Aorta (tissue), 5 donors: Measurements from ENCODE around the gene ATP6AP2. TPM values are rescaled to one million over a fixed set of nuclear protein-coding genes. Genes with fewer than 3 reads are reported as not detected.

ENCODE experiments used
- ATAC-seq: fragments of 200-7000 bp; cut with Tn5 transposase; one replicate; pipeline ENCODE4 v1.9.1; 2022; ENCODE audit warnings: moderate library complexity; ENCODE audit not compliant: low FRiP score
- DNase-seq, 2 donors: peaks; one replicate each; pipeline ENCODE4 v3.0.0-alpha.2; 2020
- H3K27ac ChIP-seq, 2 donors: one replicate each; pipeline ENCODE4 v1.5.1; 2013; ENCODE audit warnings: low read length in 2 of 2, mild to moderate bottlenecking in 2 of 2, moderate library complexity in 2 of 2, control low read depth in 1 of 2, inconsistent platforms in 1 of 2, low read depth in 1 of 2
- H3K27me3 ChIP-seq, 2 donors: one replicate each; pipeline ENCODE4 v1.6.1; 2013; ENCODE audit warnings: control low read depth in 1 of 2, low read length in 1 of 2, mild to moderate bottlenecking in 1 of 2, moderate library complexity in 1 of 2; ENCODE audit not compliant: insufficient read depth in 2 of 2, control insufficient read depth in 1 of 2
- H3K36me3 ChIP-seq, 2 donors: one replicate each; pipeline ENCODE4 v1.6.1; 2013; ENCODE audit warnings: control low read depth in 1 of 2, low read length in 1 of 2, mild to moderate bottlenecking in 1 of 2; ENCODE audit not compliant: insufficient read depth in 2 of 2, control insufficient read depth in 1 of 2
- H3K4me1 ChIP-seq, 2 donors: one replicate each; pipeline ENCODE4 v1.6.1; 2013; ENCODE audit warnings: low read length in 2 of 2, control low read depth in 1 of 2, mild to moderate bottlenecking in 1 of 2, moderate library complexity in 1 of 2; ENCODE audit not compliant: insufficient read depth in 2 of 2, control insufficient read depth in 1 of 2
- H3K4me3 ChIP-seq, 2 donors: one replicate each; pipeline ENCODE4 v1.5.1; 2013; ENCODE audit warnings: low read length in 2 of 2, control low read depth in 1 of 2, mild to moderate bottlenecking in 1 of 2
- H3K9me3 ChIP-seq: one replicate; pipeline ENCODE4 v1.6.1; 2013; ENCODE audit warnings: mild to moderate bottlenecking, low read length; ENCODE audit not compliant: control insufficient read depth
- WGBS, 2 donors: extraction: QIAGEN DNeasy Blood & Tissue Kit; methylation state at CpG; one replicate each; pipeline ENCODE4 v1.1.7; 2013; 5-methylcytosine and 5-hydroxymethylcytosine counted together
- intact Hi-C, 2 donors: fragments of 100-400 bp; cut with DNase I; formaldehyde crosslinking; loops; one replicate each; pipeline versions ENCODE4 v1.14.2 to v1.15.0; 2022
- polyA plus RNA-seq, 2 donors: library from polyadenylated mRNA; stranded (reverse); fragments of 200-250 nt; gene quantifications; one replicate each; pipeline ENCODE4 v1.2.3, GENCODE V29; 2013
- total RNA-seq, 2 donors: library from RNA; stranded (reverse); fragmentation: NEBNext Ultra II Directional; extraction: Animal tissue kit (Norgen Biotek cat#: 25700); gene quantifications; one replicate each; pipeline ENCODE4 v1.2.1, GENCODE V29; 2021
- donor health status: healthy with polysubstance abuse.
- donor health status: Bipolar disorder and iron deficiency.
- donor health status: DM: no; HTN: no; CAD: no.
- donor health status: DM: no; HTN: no; CAD: no.
- donor health status: DM: yes; HTN: yes; CAD: no.

The ATP6AP2 gene
- total and polyA plus RNA-seq, 4 donors, result 103 to 145 (median 122) TPM

DNA sequence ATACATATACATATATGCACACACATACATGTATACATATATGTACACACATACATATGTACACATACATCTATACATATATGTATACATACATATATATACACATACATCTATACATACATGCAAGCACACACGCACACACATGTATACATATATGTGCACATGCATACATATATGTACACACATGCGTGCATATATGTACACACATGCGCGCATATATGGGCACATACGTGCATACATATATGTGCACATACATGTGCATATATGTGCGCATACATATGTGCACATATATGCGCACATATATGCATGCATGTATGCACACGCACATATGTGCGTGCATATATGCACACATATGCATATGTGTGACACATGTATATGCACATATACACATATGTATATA, 35.2 kb downstream of the ATP6AP2 start:
- H3K4me3 ChIP-seq, result no peak overlapping the region
- no peaks in the 10 kb centered on the region for H3K4me1 ChIP-seq
- H3K36me3 ChIP-seq, result no peaks in the 10 kb centered on the region
- no peak for ATAC-seq
- no peaks in the 10 kb centered on the region for H3K9me3 ChIP-seq
- intact Hi-C loops, result no loop called here
- 76 to 80% methylated on average over 9 of the region's 9 CpGs for WGBS, 2 donors
- no peaks in the 10 kb centered on the region for H3K27me3 ChIP-seq
- H3K27ac ChIP-seq, result no peak overlapping the region
- DNase-seq, result no peak

DNA sequence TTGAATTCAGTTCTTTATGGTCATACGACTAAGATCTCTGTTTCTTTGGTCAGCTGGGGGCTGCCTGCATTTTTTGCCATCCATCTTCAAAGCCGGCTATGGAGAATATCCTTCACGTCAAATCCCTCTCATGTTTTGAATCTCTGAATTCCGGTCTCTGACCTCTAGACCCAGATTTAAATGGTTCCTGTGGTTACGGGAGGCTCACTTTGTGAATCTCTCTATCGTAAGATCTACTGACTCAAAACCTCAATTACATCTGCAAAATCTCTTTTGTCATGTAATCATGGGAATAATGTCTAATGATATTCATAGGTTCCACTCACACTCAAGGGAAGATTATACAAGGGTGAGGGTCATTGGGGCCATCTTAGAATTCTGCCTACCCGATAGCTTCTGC, 36.8 kb downstream of the ATP6AP2 start:
- Histone ChIP-seq H3K27me3 (no peaks in the 10 kb centered on the region), H3K4me1 (no peaks in the 10 kb centered on the region), H3K4me3 (no peak overlapping the region), H3K9me3 (no peaks in the 10 kb centered on the region), H3K36me3 (no peaks in the 10 kb centered on the region), H3K27ac (no peak overlapping the region)
- DNase-seq (no peak), ATAC-seq (no peak)
- 81 to 83% methylated on average over 7 of the region's 7 CpGs for WGBS, 2 donors
- intact Hi-C loops, result no loop called here

DNA sequence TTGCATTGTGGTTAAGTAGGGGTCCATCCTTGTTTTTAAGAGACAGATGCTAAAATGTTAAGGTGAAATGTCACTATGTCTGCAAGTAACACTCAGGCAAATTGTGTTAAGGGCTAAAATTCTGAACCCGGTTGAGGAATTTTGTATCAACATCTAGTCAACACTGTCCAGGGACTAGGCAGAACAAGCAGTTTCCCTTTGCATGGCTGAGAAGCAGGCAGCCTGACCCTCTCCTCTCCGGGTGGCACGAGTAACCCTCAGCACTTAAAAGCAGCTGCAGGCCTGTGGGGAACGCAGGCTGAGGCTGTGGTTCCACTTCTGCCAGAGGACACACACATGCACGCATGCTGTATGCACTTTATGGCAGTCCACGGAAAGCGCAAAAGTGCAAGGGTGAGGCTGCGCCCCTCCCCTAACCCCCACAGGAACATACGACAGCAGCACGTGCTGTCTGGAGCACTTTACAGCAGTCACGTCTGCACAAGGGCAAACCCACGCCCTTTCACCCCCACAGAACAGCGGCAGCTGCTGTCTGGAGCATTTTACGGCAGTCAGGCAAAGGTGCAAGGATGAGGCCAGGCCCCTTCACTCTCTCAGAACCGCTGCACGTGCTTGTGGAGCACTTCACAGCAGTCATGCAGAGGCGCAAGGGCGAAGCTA, 41.8 kb downstream of the ATP6AP2 start:
- Histone ChIP-seq H3K4me3 (no peak overlapping the region), H3K27me3 (no peaks in the 10 kb centered on the region), H3K9me3 (no peaks in the 10 kb centered on the region), H3K36me3 (no peaks in the 10 kb centered on the region), H3K27ac (no peak overlapping the region), H3K4me1 (no peaks in the 10 kb centered on the region)
- intact Hi-C loops, result no loop called here
- 75% methylated on average over 18 of the region's 18 CpGs for WGBS, 2 donors
- ATAC-seq (no peak), DNase-seq (no peak)

DNA sequence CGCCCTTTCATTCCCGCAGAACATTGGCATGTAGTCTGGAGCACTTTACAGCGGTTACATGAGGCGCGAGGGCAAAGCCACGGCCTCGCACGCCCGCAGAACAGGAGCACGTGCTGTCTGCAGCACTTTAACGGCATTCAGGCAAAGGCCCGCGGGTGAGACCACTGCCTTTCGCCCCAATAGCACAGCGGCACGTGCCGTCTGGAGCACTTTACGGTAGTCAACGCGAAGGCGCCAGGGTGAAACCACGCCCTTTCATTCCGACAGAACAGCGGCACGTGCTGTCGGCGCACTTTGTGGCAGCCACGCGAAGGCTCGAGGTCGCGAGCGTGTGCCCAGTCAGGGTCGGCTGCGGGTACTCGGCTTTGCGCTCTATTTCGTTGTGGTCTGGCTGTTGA, 42.4 kb downstream of the ATP6AP2 start, which contains the start of gene MPC1L:
TSS of gene MPC1L (plus strand) at position 290 of the 398 bp plus-strand sequence. CDS start 138 bp downstream, outside the sequence.
- Histone ChIP-seq H3K4me1 (no peaks in the 10 kb centered on the region), H3K9me3 (no peaks in the 10 kb centered on the region), H3K4me3 (no peak within 1 kb of the TSS), H3K27ac (no peak within 1 kb of the TSS), H3K27me3 (no peaks in the 10 kb centered on the region), H3K36me3 (no peaks in the 10 kb centered on the region)
- intact Hi-C loops, result no loop called here
- WGBS, 2 donors, result 87 to 95% methylated on average over 38 of the region's 38 CpGs
- DNase-seq (no peak), ATAC-seq (no peak)

- ATAC-seq (no peak), DNase-seq (no peak)
- WGBS, 2 donors, result 84 to 88% methylated on average over 32 of the region's 32 CpGs
- no peaks in the 10 kb centered on the region for H3K27me3 ChIP-seq
- no peaks in the 10 kb centered on the region for H3K4me1 ChIP-seq
- intact Hi-C loops, result no loop called here
- H3K36me3 ChIP-seq, result no peaks in the 10 kb centered on the region
- H3K27ac ChIP-seq, result no peak overlapping the region
- no peaks in the 10 kb centered on the region for H3K9me3 ChIP-seq
- no peak overlapping the region for H3K4me3 ChIP-seq
Observed at GRCh38 chrX:40623665-40624064, 42.9 kb downstream of the ATP6AP2 start.

DNA sequence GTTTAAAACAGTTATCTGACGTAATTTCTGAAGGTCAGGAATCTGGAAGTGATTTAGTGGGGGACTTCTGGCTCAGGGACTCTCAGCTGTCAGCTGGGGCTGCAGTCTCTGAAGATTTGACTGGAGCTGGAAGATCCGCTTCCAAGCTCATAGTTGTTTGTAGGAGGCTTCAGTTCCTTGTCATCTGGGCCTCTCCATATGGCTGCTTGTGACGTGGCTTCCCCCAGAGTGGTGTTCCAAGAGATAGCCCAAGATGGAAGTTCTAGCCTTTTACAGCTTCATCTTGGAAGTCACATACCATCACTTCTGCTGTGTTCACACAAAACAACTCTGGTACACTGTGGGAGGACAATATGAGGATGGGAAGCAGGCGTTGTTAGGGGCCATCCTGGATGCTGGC, 44.5 kb downstream of the ATP6AP2 start:
- Histone ChIP-seq H3K4me3 (no peak overlapping the region), H3K27ac (no peak overlapping the region), H3K9me3 (no peaks in the 10 kb centered on the region), H3K4me1 (no peaks in the 10 kb centered on the region), H3K36me3 (peaks cover 0 to under 1% of the 10 kb centered on the region in 2 donors), H3K27me3 (no peaks in the 10 kb centered on the region)
- ATAC-seq (no peak), DNase-seq (no peak)
- 86 to 91% methylated on average over 4 of the region's 4 CpGs for WGBS, 2 donors
- intact Hi-C loops, result no loop called here

GRCh38 chrX:40628506-40628905, 47.7 kb downstream of the ATP6AP2 start:
- ATAC-seq, result no peak
- Histone ChIP-seq H3K27ac (no peak overlapping the region), H3K27me3 (no peaks in the 10 kb centered on the region), H3K9me3 (no peaks in the 10 kb centered on the region), H3K4me3 (no peak overlapping the region), H3K36me3 (peaks cover 0 to 5% of the 10 kb centered on the region in 2 donors), H3K4me1 (no peaks in the 10 kb centered on the region)
- intact Hi-C loops, result no loop called here
- no peak for DNase-seq
- 91 to 97% methylated on average over 5 of the region's 5 CpGs for WGBS, 2 donors

DNA sequence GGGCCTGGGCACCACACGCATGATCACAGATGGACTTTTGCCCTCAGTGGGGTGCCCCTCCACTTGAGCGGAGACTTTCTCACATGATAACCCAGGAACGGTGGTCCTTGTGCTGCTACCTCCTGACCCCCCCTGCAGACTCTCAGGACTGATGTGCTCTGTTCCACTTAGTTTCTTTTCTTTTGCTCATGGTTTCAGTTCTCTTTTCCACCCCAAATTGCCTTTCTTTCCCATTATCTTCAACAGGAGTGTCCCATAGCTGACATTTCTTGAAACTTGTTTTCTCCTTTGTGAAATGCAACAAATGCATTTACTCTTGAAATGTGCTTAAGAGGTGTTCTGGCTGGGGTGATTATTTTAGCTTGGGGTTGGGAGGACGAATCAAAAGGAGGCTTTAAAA, 51.4 kb downstream of the ATP6AP2 start:
- intact Hi-C loops, result no loop called here
- WGBS, 2 donors, result 82 to 93% methylated on average over 4 of the region's 4 CpGs
- ATAC-seq (no peak), DNase-seq (no peak)
- no peaks in the 10 kb centered on the region for H3K9me3 ChIP-seq
- H3K36me3 ChIP-seq, result peaks cover 5 to 10% of the 10 kb centered on the region in 2 donors
- H3K4me1 ChIP-seq, result no peaks in the 10 kb centered on the region
- H3K4me3 ChIP-seq, result no peak overlapping the region
- H3K27me3 ChIP-seq, result no peaks in the 10 kb centered on the region
- no peak overlapping the region for H3K27ac ChIP-seq

DNA sequence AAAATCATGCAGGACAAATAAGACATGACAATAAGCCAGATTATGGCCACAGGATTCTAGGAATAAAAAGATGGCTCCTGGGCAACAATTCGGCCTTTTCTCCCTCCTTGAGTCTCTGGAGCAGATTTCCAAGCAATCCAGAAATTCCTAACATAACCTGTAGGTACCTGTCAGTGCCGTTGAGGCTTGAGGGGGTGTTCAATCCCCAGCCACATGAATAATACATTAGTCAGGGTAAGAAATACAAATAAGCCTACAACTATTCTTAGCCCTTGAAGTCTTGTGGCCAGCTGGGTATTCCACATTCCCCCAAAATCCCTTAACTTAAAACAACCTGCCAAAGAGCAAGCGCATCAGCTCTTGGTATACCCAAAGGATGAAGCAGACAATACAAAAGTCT, 56.9 kb downstream of the ATP6AP2 start:
- Histone ChIP-seq H3K4me3 (no peak overlapping the region), H3K9me3 (no peaks in the 10 kb centered on the region), H3K27me3 (no peaks in the 10 kb centered on the region), H3K36me3 (peaks cover 5 to 8% of the 10 kb centered on the region in 2 donors), H3K4me1 (no peaks in the 10 kb centered on the region), H3K27ac (no peak overlapping the region)
- ATAC-seq (no peak), DNase-seq (no peak)
- intact Hi-C loops, result no loop called here
- WGBS, 2 donors, result 78 to 87% methylated on average over 3 of the region's 3 CpGs
